Measurements from ENCODE around the gene ATG4D. TPM values are rescaled to one million over a fixed set of nuclear protein-coding genes. Genes with fewer than 3 reads are reported as not detected.

ATG4D gene
- total and polyA plus RNA-seq, 3 donors from 2014 or later, result 80.5 to 167 (median 97.1) TPM

DNA sequence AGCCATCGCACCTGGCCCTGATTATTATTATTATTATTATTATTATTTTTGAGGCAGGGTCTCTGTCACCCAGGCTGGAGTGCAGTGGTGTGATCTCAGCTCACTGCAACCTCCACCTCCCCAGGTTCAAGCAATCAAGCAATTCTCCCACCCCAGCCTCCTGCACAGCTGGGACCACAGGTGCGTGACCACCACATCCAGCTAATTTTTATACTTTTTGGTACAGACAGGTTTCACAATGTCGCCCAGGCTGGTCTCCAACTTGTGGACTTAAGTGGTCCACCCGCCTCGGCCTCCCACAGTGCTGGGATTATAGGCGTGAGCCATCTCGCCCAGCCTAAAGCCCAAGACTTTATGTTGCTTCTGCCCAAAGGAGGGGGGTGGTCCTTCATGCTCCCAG is 49.4 kb downstream of the ATG4D start:
- TF ChIP-seq, protein P1, sequence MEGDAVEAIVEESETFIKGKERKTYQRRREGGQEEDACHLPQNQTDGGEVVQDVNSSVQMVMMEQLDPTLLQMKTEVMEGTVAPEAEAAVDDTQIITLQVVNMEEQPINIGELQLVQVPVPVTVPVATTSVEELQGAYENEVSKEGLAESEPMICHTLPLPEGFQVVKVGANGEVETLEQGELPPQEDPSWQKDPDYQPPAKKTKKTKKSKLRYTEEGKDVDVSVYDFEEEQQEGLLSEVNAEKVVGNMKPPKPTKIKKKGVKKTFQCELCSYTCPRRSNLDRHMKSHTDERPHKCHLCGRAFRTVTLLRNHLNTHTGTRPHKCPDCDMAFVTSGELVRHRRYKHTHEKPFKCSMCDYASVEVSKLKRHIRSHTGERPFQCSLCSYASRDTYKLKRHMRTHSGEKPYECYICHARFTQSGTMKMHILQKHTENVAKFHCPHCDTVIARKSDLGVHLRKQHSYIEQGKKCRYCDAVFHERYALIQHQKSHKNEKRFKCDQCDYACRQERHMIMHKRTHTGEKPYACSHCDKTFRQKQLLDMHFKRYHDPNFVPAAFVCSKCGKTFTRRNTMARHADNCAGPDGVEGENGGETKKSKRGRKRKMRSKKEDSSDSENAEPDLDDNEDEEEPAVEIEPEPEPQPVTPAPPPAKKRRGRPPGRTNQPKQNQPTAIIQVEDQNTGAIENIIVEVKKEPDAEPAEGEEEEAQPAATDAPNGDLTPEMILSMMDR (IDR thresholded peaks at IDR 0.05), result no peak
- TF ChIP-seq POLR2A (IDR thresholded peaks at IDR 0.05), result no peak
- no peaks in the 10 kb centered on the region for H3K9me3 ChIP-seq
- WGBS, 2 donors, result 92 to 93% methylated on average over 7 of the region's 7 CpGs
- H3K27me3 ChIP-seq, result no peaks in the 10 kb centered on the region
- intact Hi-C loops (cut with DNase I; ENCODE audit: low total_unique reads), result no loop called here
- peaks cover 22% of the 10 kb centered on the region for H3K4me1 ChIP-seq
- no peak for DNase-seq
- peak overlapping the region; percentile 55 to 88 for H3K27ac ChIP-seq
- no peak overlapping the region for H3K4me3 ChIP-seq
- no peaks in the 10 kb centered on the region for H3K36me3 ChIP-seq (ENCODE audit: low read depth, missing control alignments)

DNA sequence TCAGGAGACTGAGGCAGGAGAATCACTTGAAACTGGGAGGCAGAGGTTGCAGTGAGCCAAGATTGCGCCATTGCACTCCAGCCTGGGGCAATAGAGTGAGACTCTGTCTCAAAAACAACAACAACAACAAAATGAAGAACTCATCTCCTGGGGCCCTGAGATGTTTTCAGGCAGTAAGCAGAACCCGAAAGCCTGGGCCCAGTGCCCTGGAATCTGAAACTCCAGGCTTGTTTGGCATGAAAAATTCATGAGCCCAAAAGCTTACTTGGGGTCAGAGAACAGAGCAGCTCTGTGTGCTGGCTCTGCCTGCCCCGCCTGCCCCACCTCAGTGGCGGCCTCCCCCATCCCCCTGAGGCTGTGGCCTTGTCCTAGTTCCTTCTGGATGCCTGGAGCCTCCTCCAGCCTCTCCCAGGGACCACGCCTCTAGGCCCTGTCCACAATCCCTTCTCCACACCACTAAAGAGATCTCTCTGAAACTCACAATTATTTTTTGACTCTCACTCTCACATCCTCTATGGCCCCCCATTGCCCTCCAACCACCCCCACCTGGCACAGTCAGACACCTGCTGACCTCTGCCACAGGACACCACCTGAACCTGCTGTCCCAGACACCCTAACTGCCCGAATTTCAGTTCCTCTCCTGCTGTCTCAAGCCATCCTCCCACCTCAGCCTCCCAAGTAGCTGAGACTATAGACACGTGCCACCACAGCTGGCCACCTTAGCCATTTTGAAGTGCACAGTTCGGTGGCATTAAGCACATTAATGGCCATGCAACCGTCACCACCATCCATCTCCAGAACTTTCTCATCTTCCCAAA is 50.3 kb downstream of the ATG4D start:
- H3K9me3 ChIP-seq, result no peaks in the 10 kb centered on the region
- DNase-seq, result peak; percentile 92
- H3K36me3 ChIP-seq (ENCODE audit: low read depth, missing control alignments), result no peaks in the 10 kb centered on the region
- peaks cover 22% of the 10 kb centered on the region for H3K4me1 ChIP-seq
- intact Hi-C loops (cut with DNase I; ENCODE audit: low total_unique reads), result no loop called here
- TF ChIP-seq, protein P1 (IDR thresholded peaks at IDR 0.05), result no peak
- no peak for TF ChIP-seq POLR2A (IDR thresholded peaks at IDR 0.05)
- H3K27ac ChIP-seq, result peak overlapping the region; percentile 55 to 88
- WGBS, 2 donors, result 42 to 56% methylated on average over 8 to 9 of the region's 9 CpGs
- no peak overlapping the region for H3K4me3 ChIP-seq
- H3K27me3 ChIP-seq, result no peaks in the 10 kb centered on the region

DNA sequence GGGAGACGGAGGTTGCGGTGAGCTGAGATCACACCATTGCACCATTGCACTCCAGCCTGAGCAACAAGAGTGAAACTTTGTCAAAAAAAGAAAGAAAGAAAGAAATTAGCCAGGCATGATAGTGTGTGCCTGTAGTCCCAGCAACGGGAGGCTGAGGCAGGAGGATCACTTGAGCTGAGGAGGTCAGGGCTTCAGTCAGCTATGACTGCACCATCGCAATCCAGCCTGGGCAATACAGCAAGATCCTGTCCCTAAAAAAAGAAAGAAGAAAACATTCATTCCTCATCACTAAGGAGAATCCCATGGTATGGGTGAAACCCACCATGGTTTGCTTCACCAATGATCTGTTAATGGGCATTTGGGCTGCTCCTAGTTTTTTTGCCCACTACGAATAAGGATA is 56.4 kb downstream of the ATG4D start:
- intact Hi-C loops (cut with DNase I; ENCODE audit: low total_unique reads), result no loop called here
- H3K27ac ChIP-seq, result no peak overlapping the region
- H3K4me1 ChIP-seq, result peaks cover 25% of the 10 kb centered on the region
- no peaks in the 10 kb centered on the region for H3K27me3 ChIP-seq
- TF ChIP-seq, protein P1 (IDR thresholded peaks at IDR 0.05), result no peak
- TF ChIP-seq POLR2A (IDR thresholded peaks at IDR 0.05), result no peak
- DNase-seq, result no peak
- WGBS, 2 donors, result 95 to 96% methylated on average over 5 of the region's 5 CpGs
- no peaks in the 10 kb centered on the region for H3K9me3 ChIP-seq
- no peak overlapping the region for H3K4me3 ChIP-seq
- H3K36me3 ChIP-seq (ENCODE audit: low read depth, missing control alignments), result no peaks in the 10 kb centered on the region

DNA sequence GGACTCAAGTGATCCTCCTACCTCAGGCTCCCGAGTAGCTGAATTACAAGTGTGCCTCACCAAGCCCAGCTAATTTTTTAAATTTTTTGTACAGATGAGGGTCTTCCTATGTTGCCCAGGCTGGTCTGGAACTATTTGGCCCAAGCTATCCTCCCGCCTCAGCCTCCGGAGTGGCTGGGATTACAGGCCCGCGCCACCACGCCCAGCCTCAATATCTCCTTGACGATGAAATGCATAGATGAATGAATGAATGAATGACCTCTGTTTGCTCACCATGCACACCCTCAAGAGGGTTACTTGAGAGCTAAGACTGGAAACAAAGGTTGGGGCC is 58.3 kb downstream of the ATG4D start:
- peak overlapping the region; percentile 96 to 99 for H3K4me3 ChIP-seq
- 8 to 19% methylated on average over 7 of the region's 7 CpGs for WGBS, 2 donors
- TF ChIP-seq POLR2A (IDR thresholded peaks at IDR 0.05), result no peak
- TF ChIP-seq, protein P1 (IDR thresholded peaks at IDR 0.05), result no peak
- H3K27ac ChIP-seq, result peak overlapping the region in 1 of 2 donors; percentile 95
- no peaks in the 10 kb centered on the region for H3K36me3 ChIP-seq (ENCODE audit: low read depth, missing control alignments)
- intact Hi-C loops (cut with DNase I; ENCODE audit: low total_unique reads), result no loop called here
- no peaks in the 10 kb centered on the region for H3K27me3 ChIP-seq
- no peak for DNase-seq
- H3K9me3 ChIP-seq, result no peaks in the 10 kb centered on the region
- peaks cover 21% of the 10 kb centered on the region for H3K4me1 ChIP-seq

Data from testis (tissue), 3 donors.